Calu3 (cell line): ENCODE results near the gene ADPRHL1. TPM values are rescaled to one million over a fixed set of nuclear protein-coding genes. Genes with fewer than 3 reads are reported as not detected.

Experiments used
- BruUV-seq: library from RNA; stranded (reverse); fragments of 400-500 nt; replicated peaks from 2 replicates; lab custom pipeline; 2021; lab: Mats Ljungman, UMichigan
- CTCF ChIA-PET: fragments of 300-600 bp; sonication (Branson Sonifier 250); formaldehyde crosslinking; loops from one replicate; lab custom pipeline; 2022; ENCODE audit warnings: antibody characterized with exemption; lab: Charles Lee
- DNase-seq: peaks from one replicate; pipeline ENCODE4 v3.0.0; 2022
- H3K27ac Mint-ChIP-seq: one replicate; pipeline ENCODE4 v1.8.0; 2022; ENCODE audit warnings: mixed read lengths; ENCODE audit not compliant: unreplicated experiment
- H3K27me3 Mint-ChIP-seq: one replicate; pipeline ENCODE4 v1.8.0; 2022; ENCODE audit warnings: mixed read lengths; ENCODE audit not compliant: unreplicated experiment
- H3K36me3 Mint-ChIP-seq: one replicate; pipeline ENCODE4 v1.8.0; 2022; ENCODE audit warnings: mild to moderate bottlenecking, moderate library complexity, mixed read lengths; ENCODE audit not compliant: insufficient read depth, unreplicated experiment
- H3K4me1 Mint-ChIP-seq: one replicate; pipeline ENCODE4 v1.8.0; 2022; ENCODE audit warnings: mild to moderate bottlenecking, low read depth, mixed read lengths; ENCODE audit not compliant: unreplicated experiment
- H3K4me3 Mint-ChIP-seq: one replicate; pipeline ENCODE4 v1.8.0; 2022; ENCODE audit warnings: mild to moderate bottlenecking, low read depth, moderate library complexity, mixed read lengths; ENCODE audit not compliant: unreplicated experiment
- H3K9me3 Mint-ChIP-seq: one replicate; pipeline ENCODE4 v1.8.0; 2022; ENCODE audit warnings: low read depth, mixed read lengths; ENCODE audit not compliant: unreplicated experiment
- CTCF ChIP-seq: fragments of 200-600 bp; IDR thresholded peaks from one replicate; pipeline ENCODE4 v1.8.0; 2022; ENCODE audit warnings: antibody characterized with exemption; ENCODE audit not compliant: unreplicated experiment
- intact Hi-C: fragments of 100-400 bp; cut with micrococcal nuclease; formaldehyde crosslinking; loops from one replicate; pipeline ENCODE4 v1.10.0; 2022; ENCODE audit not compliant: unreplicated experiment
- total RNA-seq: library from RNA; stranded (reverse); gene quantifications from 2 replicates; pipeline ENCODE4 v1.2.3, GENCODE V29; 2022

Gene ADPRHL1
- total RNA-seq, 1 experiment from 2014 or later, result 2.0 TPM

- Mint-ChIP-seq H3K27me3 (peaks cover 13% of the 10 kb centered on the region), H3K4me3 (no peak overlapping the region), H3K27ac (no peak overlapping the region), H3K9me3 (no peaks in the 10 kb centered on the region), H3K4me1 (no peaks in the 10 kb centered on the region), H3K36me3 (no peaks in the 10 kb centered on the region)
- CTCF ChIA-PET, result no interaction called here
- BruUV-seq, result no TSS peak
- no peak for TF ChIP-seq CTCF
- no peak for DNase-seq
- intact Hi-C loops, result no loop called here
Observed at GRCh38 chr13:113418722-113419049, 34.6 kb downstream of the ADPRHL1 start.

- no TSS peak for BruUV-seq
Observed at GRCh38 chr13:113417836-113418721, 35.2 kb downstream of the ADPRHL1 start.

GRCh38 chr13:113417008-113417751, 36.1 kb downstream of the ADPRHL1 start:
- CTCF ChIA-PET, result no interaction called here
- Mint-ChIP-seq H3K36me3 (peaks cover 5% of the 10 kb centered on the region), H3K9me3 (no peaks in the 10 kb centered on the region), H3K27me3 (peaks cover 13% of the 10 kb centered on the region), H3K4me1 (no peaks in the 10 kb centered on the region), H3K4me3 (no peak overlapping the region), H3K27ac (no peak overlapping the region)
- intact Hi-C loops, result no loop called here
- BruUV-seq, result no TSS peak
- no peak for TF ChIP-seq CTCF
- DNase-seq, result no peak

More at GRCh38 chr13:113417836-113418721, 35.2 kb downstream of the ADPRHL1 start:
- H3K27me3 Mint-ChIP-seq, result peaks cover 13% of the 10 kb centered on the region
- H3K27ac Mint-ChIP-seq, result no peak overlapping the region
- peaks cover 3% of the 10 kb centered on the region for H3K36me3 Mint-ChIP-seq
- no peak for TF ChIP-seq CTCF
- H3K4me3 Mint-ChIP-seq, result no peak overlapping the region
- no peaks in the 10 kb centered on the region for H3K9me3 Mint-ChIP-seq
- intact Hi-C loops, result no loop called here
- no peak for DNase-seq
- no peaks in the 10 kb centered on the region for H3K4me1 Mint-ChIP-seq
- CTCF ChIA-PET, result no interaction called here

GRCh38 chr13:113415825-113416224, 37.5 kb downstream of the ADPRHL1 start:
- Mint-ChIP-seq H3K36me3 (peaks cover 5% of the 10 kb centered on the region), H3K4me3 (no peak overlapping the region), H3K9me3 (no peaks in the 10 kb centered on the region), H3K27me3 (peaks cover 13% of the 10 kb centered on the region), H3K4me1 (peaks cover 10% of the 10 kb centered on the region), H3K27ac (no peak overlapping the region)
- BruUV-seq, result no TSS peak
- no peak for TF ChIP-seq CTCF
- intact Hi-C loops, result no loop called here
- CTCF ChIA-PET, result no interaction called here
- DNase-seq, result no peak
